ENCODE measurements around the gene ANKS1B. TPM values are rescaled to one million over a fixed set of nuclear protein-coding genes. Genes with fewer than 3 reads are reported as not detected.

The ANKS1B gene
- total and polyA plus RNA-seq, 2 of the 4 experiments (the other 2 are of a cell fraction), result 0.17 to 0.18 TPM

DNA sequence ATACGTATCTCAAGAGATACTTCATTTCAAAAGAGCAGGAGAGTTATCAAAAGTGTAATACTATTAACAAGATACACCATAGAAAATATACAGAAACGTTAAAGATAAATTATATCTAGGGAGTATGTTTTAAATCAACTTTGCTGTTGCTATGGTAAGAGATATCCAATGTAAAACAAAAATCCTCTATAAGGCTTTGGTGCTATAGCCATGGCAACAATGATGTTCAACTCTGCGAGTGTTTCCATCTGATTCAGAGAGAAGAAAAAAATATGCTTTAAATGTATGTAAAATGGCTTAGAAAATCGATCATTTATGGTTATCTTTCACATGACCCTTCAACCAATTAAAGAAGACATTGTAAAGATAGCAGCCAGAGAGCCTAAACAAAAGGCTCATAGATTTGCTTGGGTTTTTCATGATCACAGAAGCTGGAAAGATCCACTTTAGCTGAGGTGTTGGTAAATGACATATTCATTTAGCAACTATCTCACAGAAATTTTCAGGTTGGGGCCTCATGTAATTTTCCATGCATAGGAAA is 724.2 kb downstream of the ANKS1B start:
- Histone ChIP-seq H3K36me3 (ENCODE audit: control insufficient read depth, insufficient read depth, low read length) (no peaks in the 10 kb centered on the region), H3K9me3 (ENCODE audit: control insufficient read depth, insufficient read depth, low read length) (peaks cover 6% of the 10 kb centered on the region; the same call in 1 of the 2 replicates), H4K20me1 (ENCODE audit: insufficient read depth, low read length) (no peaks in the 10 kb centered on the region), H2BK5ac (ENCODE audit: low read depth, low read length, poor library complexity, severe bottlenecking) (no peak overlapping the region), H3K18ac (ENCODE audit: low read depth, low read length) (no peak overlapping the region), H3K4me2 (ENCODE audit: low read depth, low read length) (no peak overlapping the region), H4K8ac (ENCODE audit: low read depth in 2 of 2, low read length in 2 of 2) (no peak overlapping the region), H3K9ac (ENCODE audit: low read depth, low read length) (no peak overlapping the region), H3K4me3 (ENCODE audit: insufficient read depth, low read depth, low read length) (no peak overlapping the region), H2AFZ (replicated peaks; ENCODE audit: low read length, poor library complexity) (no peak overlapping the region), H2BK20ac (ENCODE audit: low read depth, low read length) (no peak overlapping the region), H3K4me1 (ENCODE audit: control insufficient read depth, insufficient read depth, low read length) (no peaks in the 10 kb centered on the region), H3K9me1 (ENCODE audit: insufficient read depth, low read length) (no peaks in the 10 kb centered on the region), H3K56ac (ENCODE audit: extremely low read depth, insufficient read depth, low read length) (no peak overlapping the region), H3K27ac (ENCODE audit: insufficient read depth, low read length) (no peak overlapping the region), H3K79me1 (ENCODE audit: low read depth in 1 of 2, low read length in 2 of 2) (no peaks in the 10 kb centered on the region), H2AK5ac (ENCODE audit: low read depth, low read length) (no peak overlapping the region), H2BK15ac (ENCODE audit: low read depth, low read length) (no peak overlapping the region), H3K23ac (ENCODE audit: low read depth, low read length) (no peak overlapping the region), H4K91ac (ENCODE audit: insufficient read depth, low read depth, low read length) (no peak overlapping the region), H2BK120ac (ENCODE audit: low read depth, low read length) (no peak overlapping the region), H3K14ac (replicated peaks; ENCODE audit: low read depth, low read length) (no peak overlapping the region), H3K27me3 (ENCODE audit: control insufficient read depth, insufficient read depth, low read length) (no peaks in the 10 kb centered on the region), H4K5ac (ENCODE audit: low read depth, low read length) (no peak overlapping the region), H2AK9ac (replicated peaks; ENCODE audit: low read depth, low read length, poor library complexity) (no peak overlapping the region), H3K4ac (ENCODE audit: low read depth, low read length) (no peak overlapping the region)
- dilution Hi-C loops (cut with HindIII; ENCODE audit: low sequenced_read_pairs, unreplicated experiment) (no loop called here), intact Hi-C loops (cut with micrococcal nuclease) (no loop called here), in situ Hi-C loops (cut with MboI; ENCODE audit: low sequenced_read_pairs) (no loop called here)
- no peak for TF ChIP-seq MAFK (IDR thresholded peaks at IDR 0.05; ENCODE audit: low read depth, low read length)
- no peak for TF ChIP-seq FOS (IDR thresholded peaks at IDR 0.05; ENCODE audit: low read depth, low read length)
- BruUV-seq (replicated peaks), result no TSS peak
- WGBS, 2 experiments (ENCODE audit: extremely low coverage in 2 of 2, insufficient read length in 1 of 2), result no CpG with 5 or more reads among the region's 4 CpGs
- ATAC-seq (ENCODE audit: low read depth) (no peak), DNase-seq (no peak)
- POLR2A ChIA-PET (ENCODE audit: unreplicated experiment), result no interaction called here
- CTCF ChIA-PET, result no interaction called here

Measured in IMR-90 (cell line).